Measurements from ENCODE around the gene SERPINA1. TPM values are rescaled to one million over a fixed set of nuclear protein-coding genes. Genes with fewer than 3 reads are reported as not detected.

Gene SERPINA1
- total RNA-seq, 1 experiment from 2014 or later = 9.1 TPM

DNA sequence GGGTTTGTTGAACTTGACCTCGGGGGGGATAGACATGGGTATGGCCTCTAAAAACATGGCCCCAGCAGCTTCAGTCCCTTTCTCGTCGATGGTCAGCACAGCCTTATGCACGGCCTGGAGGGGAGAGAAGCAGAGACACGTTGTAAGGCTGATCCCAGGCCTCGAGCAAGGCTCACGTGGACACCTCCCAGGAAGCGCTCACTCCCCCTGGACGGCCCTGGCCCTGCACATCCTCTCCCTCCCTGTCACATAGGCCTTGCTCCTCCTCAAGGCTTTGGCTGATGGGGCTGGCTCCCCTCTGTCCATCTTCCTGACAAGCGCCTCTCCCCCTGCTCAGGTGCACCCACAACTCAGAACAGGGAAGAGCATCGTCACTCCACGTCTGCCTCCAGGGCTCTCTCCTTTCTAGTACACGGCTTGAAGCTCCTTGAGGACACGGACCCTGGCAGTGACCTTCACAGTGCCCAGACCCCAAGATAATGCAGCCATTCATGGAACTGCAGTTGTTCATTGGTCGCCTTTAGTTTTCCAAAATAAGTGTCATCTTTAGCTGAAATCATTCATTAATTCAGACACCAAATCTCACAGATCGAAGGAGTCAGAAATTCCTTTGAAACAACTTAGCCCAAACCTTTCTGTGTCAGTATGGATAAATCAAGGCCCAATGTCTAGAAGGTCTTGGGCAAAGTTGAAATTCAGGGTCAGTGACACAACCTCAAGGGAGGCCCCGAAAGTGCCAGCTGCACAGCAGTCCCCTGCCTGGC is 9.7 kb downstream of the SERPINA1 start:
- peaks cover 8 to 23% of the 10 kb centered on the region in 2 experiments for H3K4me1 ChIP-seq (ENCODE audit: control insufficient read depth in 1 of 2, insufficient read depth in 2 of 2, low read length in 2 of 2)
- ChIA-PET POLR2A (no interaction called here), CTCF (no interaction called here), RAD21 (ENCODE audit: low non-redundant PET in 1 of 2, low total read pairs in 2 of 2, uncharacterized antibody in 2 of 2, unreplicated experiment in 2 of 2) (no interaction called here)
- intact Hi-C loops (cut with micrococcal nuclease) = loop anchor here (2.0 kb wide), 1 partner anchor 14 kb away; no protein-coding TSS in a partner anchor
- H3K27me3 ChIP-seq (ENCODE audit: insufficient read depth, low read length) = no peaks in the 10 kb centered on the region
- no peaks in the 10 kb centered on the region for H3K79me2 ChIP-seq (ENCODE audit: insufficient read depth, low read length)
- ATAC-seq (no peak), DNase-seq (ENCODE audit: low read depth, low spot score) (no peak)
- H3K4me3 ChIP-seq (replicated peaks in 1 of 2; ENCODE audit: low read depth in 1 of 2, low read length in 2 of 2) = no peak overlapping the region
- TF ChIP-seq FOSL1 (IDR thresholded peaks at IDR 0.05; ENCODE audit: low read depth) (no peak), REST (IDR thresholded peaks at IDR 0.05; ENCODE audit: low read depth) (no peak), POLR2A (IDR thresholded peaks at IDR 0.05; ENCODE audit: borderline replicate concordance, extremely low read depth, insufficient read depth, insufficient read length) (no peak), EGR1 (IDR thresholded peaks at IDR 0.05; ENCODE audit: low read depth) (no peak), POLR2AphosphoS5 (IDR thresholded peaks at IDR 0.05; ENCODE audit: low read depth, low read length) (no peak), CBX3 (IDR thresholded peaks at IDR 0.05; ENCODE audit: low read depth) (no peak), SIN3A (IDR thresholded peaks at IDR 0.05; ENCODE audit: low read depth) (no peak), CEBPB (IDR thresholded peaks at IDR 0.05; ENCODE audit: low read depth) (no peak), SRF (IDR thresholded peaks at IDR 0.05; ENCODE audit: low read depth) (no peak), RAD21 (IDR thresholded peaks at IDR 0.05; ENCODE audit: low read depth) (no peak), SP1 (IDR thresholded peaks at IDR 0.05; ENCODE audit: low read depth) (no peak)
- no peak overlapping the region for H3K4me2 ChIP-seq (ENCODE audit: low read length)
- H4K20me1 ChIP-seq (ENCODE audit: insufficient read depth) = no peaks in the 10 kb centered on the region
- no peak overlapping the region for H3K9ac ChIP-seq (ENCODE audit: low read length)
- no peak overlapping the region for H3K27ac ChIP-seq (ENCODE audit: low read depth, low read length)
- no TSS peak for BruUV-seq (replicated peaks)
- no peaks in the 10 kb centered on the region for H3K9me2 ChIP-seq (ENCODE audit: insufficient read depth)
- H3K9me3 ChIP-seq (ENCODE audit: control insufficient read depth in 1 of 2, insufficient read depth in 1 of 2, low read depth in 1 of 2, low read length in 2 of 2) = no peaks in the 10 kb centered on the region
- no peak overlapping the region for H2AFZ ChIP-seq (ENCODE audit: low read depth, low read length, poor library complexity, severe bottlenecking)
- H3K36me3 ChIP-seq (ENCODE audit: control insufficient read depth in 1 of 2, insufficient read depth in 2 of 2, low read length in 2 of 2) = no peaks in the 10 kb centered on the region

All from HCT116 (cell line).